ENCODE results near the gene ADAM12.

- no peak for TF ChIP-seq CEBPB (IDR thresholded peaks at IDR 0.05)
- TF ChIP-seq EP300 (IDR thresholded peaks at IDR 0.05; ENCODE audit: borderline replicate concordance): no peak
- TF ChIP-seq CREB1 (IDR thresholded peaks at IDR 0.05; ENCODE audit: low read depth): no peak
- no peak for TF ChIP-seq TEAD4 (IDR thresholded peaks at IDR 0.05)
- TF ChIP-seq MAX (IDR thresholded peaks at IDR 0.05): no peak
- TF ChIP-seq REST (IDR thresholded peaks at IDR 0.05; ENCODE audit: low read depth): no peak
- TF ChIP-seq RAD21 (IDR thresholded peaks at IDR 0.05; ENCODE audit: low read depth): no peak
- no peak for TF ChIP-seq TAF1 (IDR thresholded peaks at IDR 0.05; ENCODE audit: low read depth)
- TF ChIP-seq USF1 (IDR thresholded peaks at IDR 0.05): no peak
- TF ChIP-seq NFIC (IDR thresholded peaks at IDR 0.05): no peak
These were observed 271.1 kb downstream of the ADAM12 start for GRCh38 chr10:126117196-126117595.
